Hematopoietic multipotent progenitor cell treated with erythropoietin and hydrocortisone succinate and interleukin-3 and kit ligand, for 6 days (in vitro differentiated cells): ENCODE results near the gene POLR1B.
A peak's percentile ranks its signal among the peaks of the same experiment; 100 is the strongest.
"Not testable (repeated sequence)": the region's sequence is repeated elsewhere in the genome, so short reads cannot be mapped to it uniquely, and the experiment has no call there.

Experiments used
- DNase-seq: peaks from one replicate; pipeline ENCODE4 v3.0.0-alpha.2; 2015

Gene POLR1B

DNA sequence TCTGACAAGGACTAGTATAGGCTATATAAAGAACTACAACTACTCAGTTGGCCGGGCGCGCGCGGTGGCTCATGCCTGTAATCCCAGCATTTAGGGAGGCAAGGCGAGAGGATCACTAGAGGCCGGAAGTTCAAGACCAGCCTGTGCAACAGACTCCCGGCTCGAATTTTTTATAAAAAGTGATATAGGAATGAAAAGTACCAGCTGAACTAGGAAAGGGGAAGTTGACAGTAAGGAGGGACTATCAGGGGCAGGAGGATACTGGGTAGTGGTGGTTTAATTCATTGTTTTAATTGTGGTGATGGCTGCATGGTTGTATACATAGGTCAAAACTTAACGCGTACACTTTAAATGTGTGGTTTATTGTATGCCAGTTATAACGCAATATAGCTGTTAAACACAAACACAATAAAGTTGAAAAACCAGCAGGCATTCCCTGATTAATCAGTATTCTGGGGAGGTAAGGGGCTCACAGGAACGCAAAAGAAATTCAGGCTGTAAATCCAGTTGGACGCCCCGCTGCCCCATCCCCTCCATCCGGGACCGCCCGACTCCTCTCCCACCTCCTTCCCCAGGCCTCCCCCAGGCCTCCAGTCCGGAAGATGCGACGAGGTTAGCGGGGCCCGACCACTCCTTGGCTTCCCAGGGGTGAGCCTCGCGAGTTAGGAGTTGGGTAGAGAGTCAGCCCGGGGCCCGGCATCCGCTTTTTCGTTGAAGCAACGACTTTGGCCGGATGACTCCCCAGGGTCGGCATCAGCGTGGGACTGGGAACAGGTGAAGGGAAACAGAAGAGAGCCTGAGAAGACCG is 746 bp upstream of the POLR1B start:
- DNase-seq: peak; percentile 86

DNA sequence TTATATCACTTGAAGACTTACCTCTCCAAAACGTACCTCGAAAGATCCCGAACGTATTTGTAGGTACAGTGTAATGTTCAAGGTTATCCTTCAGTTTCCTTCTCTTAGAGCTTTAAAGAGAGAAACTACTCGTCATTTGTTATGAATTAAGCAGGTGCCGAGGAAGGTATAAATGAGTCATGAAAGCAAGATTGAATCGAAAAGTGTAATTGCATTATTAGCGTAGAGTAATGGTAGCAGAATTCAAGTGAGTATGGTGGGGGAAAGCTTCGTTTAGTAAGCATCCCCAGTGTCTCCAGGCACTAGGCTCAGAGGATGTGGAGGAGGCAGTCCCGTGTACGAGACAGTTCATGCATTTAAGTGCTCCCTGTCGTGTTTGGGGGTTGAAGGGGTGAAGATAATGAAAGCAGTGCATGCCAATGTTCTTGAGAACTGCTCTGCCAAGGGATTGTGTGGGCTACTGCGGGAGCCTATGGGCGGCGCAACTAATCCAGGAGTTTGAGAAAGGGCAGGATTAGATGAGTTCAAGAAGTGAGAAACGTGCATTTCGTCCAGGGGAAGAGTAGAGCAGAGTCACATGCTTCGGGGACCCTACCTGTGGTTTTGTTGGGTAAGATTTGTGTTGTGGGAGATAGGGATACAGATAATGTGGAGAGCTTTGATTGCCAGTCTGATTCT is 858 bp downstream of the POLR1B start:
- DNase-seq: peak; percentile 56

DNA sequence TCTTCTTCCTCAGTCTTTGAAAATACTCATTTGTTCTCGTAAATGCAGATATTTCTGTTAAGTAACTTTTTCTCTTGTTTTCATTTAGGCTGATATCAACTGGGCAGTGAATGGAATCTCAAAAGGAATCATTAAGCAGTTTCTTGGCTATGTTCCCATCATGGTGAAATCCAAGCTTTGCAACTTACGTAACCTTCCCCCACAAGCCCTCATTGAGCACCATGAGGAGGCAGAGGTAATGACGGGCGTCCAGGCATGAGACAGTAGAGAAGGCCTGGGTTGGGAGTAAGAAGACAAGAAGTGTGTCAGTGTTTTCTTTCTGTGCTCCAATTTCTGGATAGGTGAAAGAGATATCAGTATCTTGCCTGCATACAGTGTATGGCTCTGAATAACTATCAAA is 5.1 kb downstream of the POLR1B start:
- DNase-seq: peak; percentile 29

GRCh38 chr2:112548980-112549379 is 6.7 kb downstream of the POLR1B start:
- no peak for DNase-seq

GRCh38 chr2:112566104-112566503 is 23.8 kb downstream of the POLR1B start:
- no peak for DNase-seq

GRCh38 chr2:112566508-112566907 is 24.2 kb downstream of the POLR1B start:
- not testable (repeated sequence) for DNase-seq

- no peak for DNase-seq
Observed at GRCh38 chr2:112572005-112572404, 29.7 kb downstream of the POLR1B start.

GRCh38 chr2:112577756-112578155 is 35.5 kb downstream of the POLR1B start:
- DNase-seq: no peak

- peak; percentile 25 for DNase-seq
Observed at GRCh38 chr2:112579241-112579640, 37.0 kb downstream of the POLR1B start.

GRCh38 chr2:112580084-112580483 is 37.8 kb downstream of the POLR1B start:
- DNase-seq: no peak

DNA sequence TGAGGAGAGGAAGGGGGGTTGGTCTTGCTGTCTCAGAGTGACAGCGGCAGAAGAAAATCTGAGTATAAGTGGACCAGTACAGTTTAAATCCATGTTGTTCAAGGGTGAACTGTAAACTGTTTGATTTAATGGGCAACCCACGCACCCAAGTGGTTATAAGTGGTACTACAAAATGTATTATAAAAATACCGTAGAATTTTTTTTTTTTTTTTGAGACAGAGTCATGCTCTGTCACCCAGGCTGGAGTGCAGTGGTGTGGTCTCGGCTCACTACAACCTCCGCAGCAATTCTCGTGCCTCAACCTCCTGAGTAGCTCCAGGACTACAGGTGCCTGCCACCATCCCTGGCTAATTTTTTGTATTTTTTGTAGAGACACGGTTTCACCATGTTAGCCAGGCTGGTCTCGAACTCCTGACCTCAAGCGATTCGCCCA is 40.1 kb downstream of the POLR1B start:
- peak; percentile 91 for DNase-seq

DNA sequence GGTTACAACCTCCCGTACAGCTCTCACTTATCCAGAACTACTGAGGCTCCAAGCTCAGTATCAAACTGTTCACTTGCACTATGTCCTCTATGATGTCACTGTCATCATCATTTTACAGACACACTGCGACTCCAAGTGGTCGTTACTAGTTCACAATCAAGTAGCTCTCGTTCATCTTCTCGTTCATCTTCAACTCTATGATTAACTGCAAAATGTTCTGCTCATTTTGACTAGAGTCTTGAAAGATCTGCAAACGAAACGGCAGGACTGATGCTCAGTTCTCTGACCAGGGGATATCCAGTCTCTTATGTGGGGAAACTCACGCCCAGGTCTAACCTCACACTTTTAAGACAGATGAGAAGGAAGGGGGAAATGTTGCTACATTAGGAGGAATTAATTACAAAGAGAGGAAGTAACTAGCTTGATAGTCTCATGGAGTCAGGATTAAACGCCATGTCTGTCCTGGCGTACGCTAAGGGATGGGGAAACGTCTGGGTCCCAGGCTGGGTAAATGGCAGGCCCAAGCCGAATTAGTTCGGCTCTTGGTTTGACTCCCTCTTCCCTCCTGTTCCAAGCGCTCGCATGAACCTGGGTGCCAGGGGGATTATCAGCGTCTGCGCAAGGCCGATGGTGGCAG is 41.4 kb downstream of the POLR1B start:
- DNase-seq: peak; percentile 37

DNA sequence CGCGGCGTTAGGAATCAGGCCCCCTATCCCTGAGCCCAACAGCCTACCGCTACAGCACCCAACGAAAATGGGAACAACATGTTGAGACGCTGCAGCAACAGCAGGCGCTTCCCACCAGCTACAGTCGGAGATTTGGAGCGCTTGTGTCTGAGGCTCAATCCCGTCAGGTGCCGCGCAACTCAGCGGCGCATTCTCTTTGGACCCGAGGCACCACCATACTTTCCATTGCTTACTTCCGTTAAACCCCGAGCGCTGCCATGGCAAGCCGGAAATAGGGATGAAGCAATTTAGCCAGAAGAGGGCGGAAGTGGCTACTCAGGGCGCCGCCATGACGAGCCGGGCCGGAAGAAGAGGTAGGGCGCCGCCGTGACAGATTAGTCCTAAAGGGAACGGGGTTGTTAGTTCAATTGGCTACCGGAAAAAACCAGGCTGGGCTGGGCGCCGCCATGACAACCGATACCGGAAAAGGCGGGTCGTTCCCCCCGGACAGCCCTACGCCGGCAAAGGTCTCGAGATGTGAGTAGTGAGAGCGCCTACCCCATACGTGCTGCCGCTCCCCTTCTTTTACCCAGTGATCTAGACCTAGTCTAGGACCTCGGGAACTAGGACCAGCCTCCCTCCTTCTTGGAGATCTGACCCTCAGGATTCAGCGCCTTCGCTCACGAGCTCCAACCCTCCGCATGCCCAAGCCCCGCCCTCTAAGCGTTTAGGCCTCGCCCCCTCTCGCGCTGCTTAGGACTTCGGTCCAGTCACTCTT is 42.0 kb downstream of the POLR1B start, which contains the start of gene CHCHD5:
Gene CHCHD5 (plus strand): TSS at position 476 of the 757 bp plus-strand sequence. CDS start 39 bp downstream, at position 515.
- DNase-seq: peak; percentile 99

DNA sequence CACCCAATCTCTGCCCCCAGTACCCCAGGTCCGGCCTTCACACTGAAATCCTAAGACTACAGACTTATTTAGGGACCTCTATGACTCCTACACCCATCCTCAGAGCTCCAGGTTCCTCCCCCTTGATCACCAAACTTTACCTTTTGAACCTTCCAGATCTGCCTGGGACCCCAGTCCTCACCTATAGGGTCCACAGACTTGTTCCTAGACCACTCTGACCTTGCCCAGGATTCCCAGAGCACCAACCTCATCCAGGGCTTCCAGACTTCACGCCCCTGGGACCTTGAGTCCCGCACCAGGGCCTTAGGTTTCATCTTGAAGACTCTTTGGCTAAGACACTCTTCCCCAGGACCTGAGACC is 42.6 kb downstream of the POLR1B start:
- no peak for DNase-seq

DNA sequence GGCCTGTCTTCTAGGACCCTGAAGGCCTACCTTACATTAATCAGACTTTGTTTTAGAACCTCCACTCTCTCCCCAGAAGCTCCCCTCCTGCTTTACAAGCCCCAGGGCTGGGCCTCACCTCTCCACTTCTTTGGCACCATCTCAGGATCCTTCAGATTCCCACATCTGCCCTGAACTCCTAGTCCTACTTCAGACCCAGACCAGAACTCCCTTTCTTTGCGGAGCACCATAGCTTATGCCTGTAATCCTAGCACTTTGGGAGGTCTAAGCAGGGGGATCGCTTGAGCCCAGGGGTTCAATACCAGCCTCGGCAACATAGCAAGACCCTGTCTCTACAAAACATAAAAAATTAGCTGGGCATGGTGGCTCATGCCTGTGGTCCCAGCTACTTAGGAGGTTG is 43.1 kb downstream of the POLR1B start:
- DNase-seq: no peak

DNA sequence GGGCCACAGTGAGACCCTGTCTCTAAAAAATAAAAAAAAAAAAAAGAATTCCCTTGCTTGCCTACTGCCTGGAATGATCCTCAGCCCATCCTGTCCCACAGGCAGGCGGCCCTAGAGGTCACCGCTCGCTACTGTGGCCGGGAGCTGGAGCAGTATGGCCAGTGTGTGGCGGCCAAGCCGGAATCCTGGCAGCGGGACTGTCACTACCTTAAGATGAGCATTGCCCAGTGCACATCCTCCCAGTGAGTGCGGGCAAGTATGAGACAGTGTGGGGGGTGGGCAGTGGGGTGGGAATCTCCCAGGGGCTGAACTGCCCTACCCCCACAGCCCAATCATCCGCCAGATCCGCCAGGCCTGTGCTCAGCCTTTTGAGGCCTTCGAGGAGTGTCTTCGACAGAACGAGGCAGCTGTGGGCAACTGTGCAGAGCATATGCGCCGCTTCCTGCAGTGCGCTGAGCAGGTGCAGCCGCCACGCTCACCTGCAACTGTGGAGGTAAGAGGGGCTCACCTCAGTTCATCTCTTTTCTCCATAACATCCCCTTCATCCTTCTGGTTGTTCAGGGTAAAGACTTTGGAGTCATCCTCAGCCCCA is 43.7 kb downstream of the POLR1B start:
- DNase-seq: no peak

DNA sequence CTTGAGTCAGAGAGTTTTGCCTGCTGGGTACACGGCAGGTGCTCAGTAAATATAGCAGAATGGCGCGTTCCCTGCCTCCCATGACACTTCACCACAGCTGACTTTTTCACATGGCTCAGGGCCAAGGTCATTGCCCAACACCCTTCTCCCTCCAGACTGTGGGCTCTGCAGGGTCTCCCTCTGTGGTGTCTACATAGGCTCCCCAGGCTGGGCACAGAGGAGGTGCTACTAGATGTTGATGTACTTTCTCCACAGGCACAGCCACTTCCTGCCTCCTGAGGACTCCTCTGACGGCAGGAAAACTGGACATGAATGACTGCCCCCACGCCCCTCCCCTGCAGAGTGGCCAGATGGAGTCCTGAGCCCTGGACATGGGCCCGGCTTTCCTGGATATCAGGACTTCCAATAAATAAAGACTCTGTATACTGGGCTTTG is 46.4 kb downstream of the POLR1B start:
- DNase-seq: no peak

GRCh38 chr2:112591413-112591812 is 49.1 kb downstream of the POLR1B start:
- DNase-seq: no peak

DNA sequence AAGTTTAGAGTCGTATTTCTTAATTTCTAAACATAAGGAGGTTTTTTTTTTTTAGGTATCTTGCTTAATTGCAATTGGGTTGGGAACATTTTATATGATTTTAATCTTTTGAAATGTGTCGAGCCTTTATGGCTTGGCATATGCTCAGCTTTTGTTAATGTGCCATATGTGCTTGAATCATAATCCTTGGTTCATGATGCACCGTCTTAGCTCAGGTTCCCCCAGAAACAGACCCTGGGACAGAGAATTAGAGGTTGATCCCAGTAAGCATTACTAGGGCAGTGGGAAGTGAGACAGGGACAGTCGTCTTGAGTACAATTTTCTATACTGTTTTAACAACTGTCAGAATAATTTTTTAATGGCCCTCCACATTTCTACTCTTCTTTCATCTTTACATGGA is 51.5 kb downstream of the POLR1B start:
- no peak for DNase-seq

DNA sequence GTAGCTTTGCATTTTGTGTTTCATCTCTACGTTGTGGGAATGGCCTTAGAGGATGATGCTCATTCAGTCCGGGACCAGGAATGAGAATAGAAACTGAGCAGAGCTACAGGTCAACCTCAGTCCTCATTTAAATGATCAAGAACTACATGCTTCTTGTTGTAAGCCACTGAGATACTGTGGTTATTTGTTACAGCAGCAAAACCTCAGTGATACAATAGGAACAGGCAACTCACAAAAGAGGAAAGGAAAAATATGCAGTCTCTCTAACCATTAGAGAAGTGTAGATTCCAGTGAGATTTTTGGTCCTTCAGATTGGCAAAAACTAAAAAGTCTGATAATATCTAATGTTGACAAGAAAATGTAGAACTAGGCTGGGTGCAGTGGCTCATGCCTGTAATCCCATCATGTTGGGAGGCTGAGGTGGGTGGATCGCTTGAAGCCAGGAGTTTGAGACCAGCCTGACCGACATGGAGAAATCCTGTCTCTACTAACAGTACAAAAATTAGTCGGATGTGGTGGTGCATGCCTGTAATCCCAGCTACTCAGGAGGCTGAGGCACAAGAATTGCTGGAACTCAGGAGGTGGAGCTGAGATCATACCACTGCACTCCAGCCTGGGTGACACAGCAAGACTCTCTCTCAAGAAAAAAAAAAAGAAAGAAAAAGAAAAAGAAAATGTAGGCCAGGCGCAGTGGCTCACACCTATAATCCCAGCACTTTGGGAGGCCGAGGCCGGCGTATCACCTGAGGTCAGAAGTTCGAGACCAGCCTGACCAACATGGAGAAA is 55.5 kb downstream of the POLR1B start:
- no peak for DNase-seq

- no peak for DNase-seq
Observed at GRCh38 chr2:112600634-112601033, 58.4 kb downstream of the POLR1B start.

GRCh38 chr2:112601754-112602153 is 59.5 kb downstream of the POLR1B start:
- DNase-seq: no peak
